Measurements from ENCODE around the gene ATP11C.

GRCh38 chrX:139933904-139934303, 1.1 kb upstream of the ATP11C start:
- no peak for TF ChIP-seq CTCF (IDR thresholded peaks at IDR 0.05; ENCODE audit: low read depth, low read length, poor library complexity, severe bottlenecking)
- TF ChIP-seq EZH2phosphoT487 (IDR thresholded peaks at IDR 0.05; ENCODE audit: borderline replicate concordance, low read length): no peak
